ENCODE measurements around the gene ARSB. TPM values are rescaled to one million over a fixed set of nuclear protein-coding genes. Genes with fewer than 3 reads are reported as not detected.
"Not testable (repeated sequence)": the region's sequence is repeated elsewhere in the genome, so short reads cannot be mapped to it uniquely, and the experiment has no call there.

The ARSB gene
- polyA plus RNA-seq, 2 of the 4 experiments (the other 2 are of a cell fraction), result 8.4 to 13.4 TPM

- H3K4me2 ChIP-seq, result no peak overlapping the region
- WGBS (ENCODE audit: missing lambda C conversion rate), result 82% methylated on average over 5 of the region's 5 CpGs
- H3K4me1 ChIP-seq, result no peaks in the 10 kb centered on the region
- ATAC-seq, result no peak
- H3K4me3 ChIP-seq, result no peak overlapping the region
- H3K9me3 ChIP-seq, result no peaks in the 10 kb centered on the region
- H3K27ac ChIP-seq, result no peak overlapping the region
- ChIA-PET CTCF (interaction anchor here (0.9 to 1.9 kb wide), 6 partner anchors 9 to 53 kb away, joined by 3 to 8 read pairs (median 3); no protein-coding TSS in a partner anchor), POLR2A (interaction anchor here (0.7 kb wide), 1 partner anchor 71 kb away, joined by 5 read pairs; no protein-coding TSS in a partner anchor)
- TF ChIP-seq USF2 (IDR thresholded peaks at IDR 0.05) (no peak), KDM1A (IDR thresholded peaks at IDR 0.05; ENCODE audit: low read depth) (no peak), GATA3 (IDR thresholded peaks at IDR 0.05; ENCODE audit: borderline replicate concordance) (no peak), FOSL2 (IDR thresholded peaks at IDR 0.05) (no peak), FOSL2 (CRISPR knock-in tag; IDR thresholded peaks at IDR 0.05) (no peak), ZSCAN20 (CRISPR knock-in tag; IDR thresholded peaks at IDR 0.05) (no peak), MAFK (IDR thresholded peaks at IDR 0.05; ENCODE audit: partially characterized antibody) (no peak), NFE2L2 (conservative IDR thresholded peaks at IDR 0.05; ENCODE audit: low read length) (no peak), HOXA7 (CRISPR knock-in tag; IDR thresholded peaks at IDR 0.05) (no peak), E2F6 (IDR thresholded peaks at IDR 0.05; ENCODE audit: borderline replicate concordance, low read depth) (no peak), KDM5A (IDR thresholded peaks at IDR 0.05) (no peak), NPAS2 (CRISPR knock-in tag; IDR thresholded peaks at IDR 0.05; ENCODE audit: borderline replicate concordance) (no peak), ZC3H11A (IDR thresholded peaks at IDR 0.05) (no peak), RAD21 (conservative IDR thresholded peaks at IDR 0.05 in 1 of 2, IDR thresholded peaks at IDR 0.05 in 1 of 2) (no peak), HMGXB4 (CRISPR knock-in tag; IDR thresholded peaks at IDR 0.05; ENCODE audit: borderline replicate concordance) (no peak)
- no peak for DNase-seq (ENCODE audit: low read depth in 1 of 2, low spot score in 1 of 2)
- no peak for FAIRE-seq
Observed at GRCh38 chr5:78912085-78912771, 72.9 kb downstream of the ARSB start.

GRCh38 chr5:78909224-78909983 is 75.7 kb downstream of the ARSB start:
- DNase-seq (ENCODE audit: low read depth in 1 of 2, low spot score in 1 of 2); H3K9me3 ChIP-seq; H3K4me2 ChIP-seq; POLR2A ChIA-PET; H3K4me3 ChIP-seq; H3K4me1 ChIP-seq; FAIRE-seq; ATAC-seq; H3K27ac ChIP-seq: not testable (repeated sequence)
- CTCF ChIA-PET, result interaction anchor here (0.7 to 1.8 kb wide), 2 partner anchors 10 to 303 kb away, joined by 3 to 5 read pairs; no protein-coding TSS in a partner anchor
- 84% methylated on average over 9 of the region's 9 CpGs for WGBS (ENCODE audit: missing lambda C conversion rate)

- ChIA-PET CTCF (interaction anchor here (0.7 to 1.8 kb wide), 3 partner anchors 9 to 304 kb away, joined by 3 to 5 read pairs (median 3); no protein-coding TSS in a partner anchor), POLR2A (no interaction called here)
- no peak for FAIRE-seq
- H3K9me3 ChIP-seq, result no peaks in the 10 kb centered on the region
- H3K4me1 ChIP-seq, result no peaks in the 10 kb centered on the region
- TF ChIP-seq ZC3H11A (IDR thresholded peaks at IDR 0.05), result no peak
- TF ChIP-seq SMC3 (IDR thresholded peaks at IDR 0.05), result no peak
- no peak for TF ChIP-seq ESRRA (IDR thresholded peaks at IDR 0.05; ENCODE audit: borderline replicate concordance, low read length)
- no peak for TF ChIP-seq HEYL (CRISPR knock-in tag; IDR thresholded peaks at IDR 0.05)
- no peak for TF ChIP-seq HES2 (IDR thresholded peaks at IDR 0.05)
- TF ChIP-seq EHMT2 (IDR thresholded peaks at IDR 0.05; ENCODE audit: low read depth), result no peak
- no peak for TF ChIP-seq PBX3 (IDR thresholded peaks at IDR 0.05)
- TF ChIP-seq POLR2AphosphoS2 (conservative IDR thresholded peaks at IDR 0.05; ENCODE audit: low read length), result no peak
- TF ChIP-seq ZSCAN20 (CRISPR knock-in tag; IDR thresholded peaks at IDR 0.05), result no peak
- ATAC-seq, result no peak
- no peak overlapping the region for H3K4me3 ChIP-seq
- 85% methylated on average over 12 of the region's 12 CpGs for WGBS (ENCODE audit: missing lambda C conversion rate)
- H3K27ac ChIP-seq, result no peak overlapping the region
- DNase-seq (ENCODE audit: low read depth in 1 of 2, low spot score in 1 of 2), result no peak
- no peak overlapping the region for H3K4me2 ChIP-seq
Observed at GRCh38 chr5:78908173-78909061, 76.7 kb downstream of the ARSB start.

Data from A549 (cell line).